K562 (cell line): ENCODE data around the gene LBP. TPM values are rescaled to one million over a fixed set of nuclear protein-coding genes. Genes with fewer than 3 reads are reported as not detected.

Experiments used
- CAMTA2 ChIP-seq: fragments of 250-450 bp; sonication (Bioruptor Pico); conservative IDR thresholded peaks from 2 replicates; pipeline ENCODE4 v1.5.1; 2022
- CC2D1A ChIP-seq: fragments of 450-650 bp; IDR thresholded peaks from 2 replicates; pipeline ENCODE4 v1.6.1; 2017; ENCODE audit warnings: mild to moderate bottlenecking
- HDAC1 ChIP-seq, 2 experiments: fragments of 450-650 bp; IDR thresholded peaks; 2 replicates each; pipeline ENCODE4 v1.6.1; 2016 to 2017; ENCODE audit warnings: inconsistent platforms in 1 of 2, mild to moderate bottlenecking in 1 of 2, moderate library complexity in 1 of 2
- HMGN3 ChIP-seq: IDR thresholded peaks from 2 replicates; pipeline ENCODE4 v1.6.1; 2011; ENCODE audit warnings: borderline replicate concordance, low read depth, mild to moderate bottlenecking, mixed read lengths, low read length; ENCODE audit not compliant: insufficient read length; ENCODE audit errors: extremely low read depth
- NR2C1 ChIP-seq, 2 experiments: fragments of 450-650 bp; IDR thresholded peaks; 2 replicates each; pipeline ENCODE4 v1.6.1; 2017; ENCODE audit warnings: mild to moderate bottlenecking in 2 of 2, antibody characterized with exemption in 1 of 2, inconsistent platforms in 1 of 2, missing compliant biosample characterization in 1 of 2, missing genetic modification characterization in 1 of 2
- NR2F6 ChIP-seq: fragments of 450-650 bp; formaldehyde crosslinking; IDR thresholded peaks from 2 replicates; pipeline ENCODE4 v1.4.0; 2020; ENCODE audit warnings: mild to moderate bottlenecking
- RBM25 ChIP-seq: fragments of 200-400 bp; formaldehyde crosslinking; IDR thresholded peaks from 2 replicates; pipeline ENCODE4 v1.6.1; 2018; ENCODE audit warnings: low read length, low read depth, moderate library complexity; ENCODE audit not compliant: severe bottlenecking
- RFX7 ChIP-seq: fragments of 250-450 bp; sonication (Bioruptor Pico); IDR thresholded peaks from 2 replicates; pipeline ENCODE4 v1.5.1; 2021; ENCODE audit warnings: mild to moderate bottlenecking
- SLC30A9 ChIP-seq: fragments of 250-450 bp; sonication (Bioruptor Pico); IDR thresholded peaks from 2 replicates; pipeline ENCODE4 v1.8.0; 2022; ENCODE audit warnings: mild to moderate bottlenecking, moderate library complexity
- TAF1 ChIP-seq: IDR thresholded peaks from 2 replicates; pipeline ENCODE4 v1.6.1; 2011; ENCODE audit warnings: mild to moderate bottlenecking, low read length, moderate library complexity; ENCODE audit not compliant: insufficient read depth, control insufficient read depth, severe bottlenecking; ENCODE audit errors: extremely low read depth
- TRIM24 ChIP-seq, 2 experiments: fragments of 450-650 bp; IDR thresholded peaks; 2 replicates each; pipeline ENCODE4 v1.6.1; 2016
- polyA plus RNA-seq, 8 experiments: library from polyadenylated mRNA; depleted of rRNA in 4 of 8; stranded (reverse) in 5 of 8; unstranded in 3 of 8; fragments of >200 nt; fragmentation: Nextera tagmentation in 2 of 8; fragmentation: Illumina TruSeq in 1 of 8; extraction: Ambion mirVana in 2 of 8; extraction: Trizol in 1 of 8; gene quantifications; 2 replicates each; pipeline versions ENCODE4 v1.2.1 to v1.2.3, GENCODE V29; 2011 to 2014; ENCODE audit warnings: inconsistent platforms in 1 of 8, missing spikeins in 1 of 8
- total RNA-seq, 7 experiments: library from RNA; depleted of rRNA in 6 of 7; stranded (reverse); fragments of >200 nt in 6 of 7; fragmentation: Illumina TruSeq in 2 of 7; extraction: Trizol in 2 of 7; gene quantifications; 2 replicates each; pipeline versions ENCODE4 v1.2.1 to v1.2.3, GENCODE V29; 2011 to 2021; ENCODE audit warnings: low replicate concordance in 1 of 7
- TF ChIP-seq, protein P1 (sequence below): fragments of 200-400 bp; formaldehyde crosslinking; IDR thresholded peaks from 2 replicates; pipeline ENCODE4 v1.6.1; 2017; ENCODE audit warnings: mild to moderate bottlenecking, low read depth, low read length, moderate library complexity
- TF ChIP-seq, protein P2 (sequence below): IDR thresholded peaks from 3 replicates; pipeline ENCODE4 v1.6.1; 2011; ENCODE audit warnings: borderline replicate concordance, mild to moderate bottlenecking; ENCODE audit not compliant: insufficient read length, insufficient read depth
- TF ChIP-seq, protein P3 (sequence below): fragments of 450-650 bp; IDR thresholded peaks from 2 replicates; pipeline ENCODE4 v1.6.1; 2016; ENCODE audit warnings: low read depth, mild to moderate bottlenecking, moderate library complexity
- TF ChIP-seq, protein P4 (sequence below): fragments of 450-650 bp; IDR thresholded peaks from 2 replicates; pipeline ENCODE4 v1.6.1; 2016; ENCODE audit warnings: missing biosample characterization, missing genetic modification characterization

Gene LBP
- total and polyA plus RNA-seq, 9 of the 15 experiments (the other 6 are each of a cell fraction or from before 2014, with no cell fraction given) = 0.06 to 0.31 (median 0.09) TPM; not detected in 3

DNA sequence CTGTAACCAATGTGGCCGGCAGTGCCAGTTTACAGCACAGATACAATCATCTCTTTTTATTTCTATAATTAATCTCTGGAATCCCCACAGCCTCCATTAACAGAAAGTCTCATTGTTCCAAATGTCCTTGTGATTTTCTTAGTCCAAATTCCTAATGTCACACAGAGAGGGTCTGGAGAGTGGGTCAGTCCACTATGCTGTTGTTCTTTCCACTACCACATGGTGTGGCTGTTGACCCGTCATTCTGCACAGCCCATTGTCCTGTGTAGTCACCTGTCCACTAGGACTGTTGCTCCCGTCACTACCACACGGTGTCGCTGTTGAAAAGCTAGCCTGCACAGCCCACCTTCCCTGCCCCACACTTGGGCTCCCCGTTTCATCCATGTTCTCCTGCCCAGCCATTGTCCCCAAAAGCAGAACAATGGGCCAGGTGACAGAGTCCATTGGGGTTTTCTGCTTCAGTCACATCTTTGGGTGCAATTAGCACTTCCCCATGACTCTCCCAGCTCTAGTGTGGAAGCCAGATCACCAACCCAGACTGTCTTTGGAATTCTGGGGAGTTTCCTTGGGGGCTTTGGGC, 8.6 kb upstream of the LBP start (continued):
- TF ChIP-seq, protein P1, sequence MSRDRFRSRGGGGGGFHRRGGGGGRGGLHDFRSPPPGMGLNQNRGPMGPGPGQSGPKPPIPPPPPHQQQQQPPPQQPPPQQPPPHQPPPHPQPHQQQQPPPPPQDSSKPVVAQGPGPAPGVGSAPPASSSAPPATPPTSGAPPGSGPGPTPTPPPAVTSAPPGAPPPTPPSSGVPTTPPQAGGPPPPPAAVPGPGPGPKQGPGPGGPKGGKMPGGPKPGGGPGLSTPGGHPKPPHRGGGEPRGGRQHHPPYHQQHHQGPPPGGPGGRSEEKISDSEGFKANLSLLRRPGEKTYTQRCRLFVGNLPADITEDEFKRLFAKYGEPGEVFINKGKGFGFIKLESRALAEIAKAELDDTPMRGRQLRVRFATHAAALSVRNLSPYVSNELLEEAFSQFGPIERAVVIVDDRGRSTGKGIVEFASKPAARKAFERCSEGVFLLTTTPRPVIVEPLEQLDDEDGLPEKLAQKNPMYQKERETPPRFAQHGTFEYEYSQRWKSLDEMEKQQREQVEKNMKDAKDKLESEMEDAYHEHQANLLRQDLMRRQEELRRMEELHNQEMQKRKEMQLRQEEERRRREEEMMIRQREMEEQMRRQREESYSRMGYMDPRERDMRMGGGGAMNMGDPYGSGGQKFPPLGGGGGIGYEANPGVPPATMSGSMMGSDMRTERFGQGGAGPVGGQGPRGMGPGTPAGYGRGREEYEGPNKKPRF = no peak
- no peak for TF ChIP-seq RFX7
- TF ChIP-seq CAMTA2 = no peak
- TF ChIP-seq NR2C1 (IDR thresholded peaks at IDR 0.05) = no peak
- no peak for TF ChIP-seq NR2C1 (tag; IDR thresholded peaks at IDR 0.05)
- TF ChIP-seq TAF1 = no peak
- no peak for TF ChIP-seq SLC30A9 (CRISPR knock-in tag)
- TF ChIP-seq, protein P2, sequence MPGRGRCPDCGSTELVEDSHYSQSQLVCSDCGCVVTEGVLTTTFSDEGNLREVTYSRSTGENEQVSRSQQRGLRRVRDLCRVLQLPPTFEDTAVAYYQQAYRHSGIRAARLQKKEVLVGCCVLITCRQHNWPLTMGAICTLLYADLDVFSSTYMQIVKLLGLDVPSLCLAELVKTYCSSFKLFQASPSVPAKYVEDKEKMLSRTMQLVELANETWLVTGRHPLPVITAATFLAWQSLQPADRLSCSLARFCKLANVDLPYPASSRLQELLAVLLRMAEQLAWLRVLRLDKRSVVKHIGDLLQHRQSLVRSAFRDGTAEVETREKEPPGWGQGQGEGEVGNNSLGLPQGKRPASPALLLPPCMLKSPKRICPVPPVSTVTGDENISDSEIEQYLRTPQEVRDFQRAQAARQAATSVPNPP = no peak
- TF ChIP-seq HMGN3 = no peak
- TF ChIP-seq, protein P3, sequence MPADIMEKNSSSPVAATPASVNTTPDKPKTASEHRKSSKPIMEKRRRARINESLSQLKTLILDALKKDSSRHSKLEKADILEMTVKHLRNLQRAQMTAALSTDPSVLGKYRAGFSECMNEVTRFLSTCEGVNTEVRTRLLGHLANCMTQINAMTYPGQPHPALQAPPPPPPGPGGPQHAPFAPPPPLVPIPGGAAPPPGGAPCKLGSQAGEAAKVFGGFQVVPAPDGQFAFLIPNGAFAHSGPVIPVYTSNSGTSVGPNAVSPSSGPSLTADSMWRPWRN = no peak
- TF ChIP-seq, protein P4, sequence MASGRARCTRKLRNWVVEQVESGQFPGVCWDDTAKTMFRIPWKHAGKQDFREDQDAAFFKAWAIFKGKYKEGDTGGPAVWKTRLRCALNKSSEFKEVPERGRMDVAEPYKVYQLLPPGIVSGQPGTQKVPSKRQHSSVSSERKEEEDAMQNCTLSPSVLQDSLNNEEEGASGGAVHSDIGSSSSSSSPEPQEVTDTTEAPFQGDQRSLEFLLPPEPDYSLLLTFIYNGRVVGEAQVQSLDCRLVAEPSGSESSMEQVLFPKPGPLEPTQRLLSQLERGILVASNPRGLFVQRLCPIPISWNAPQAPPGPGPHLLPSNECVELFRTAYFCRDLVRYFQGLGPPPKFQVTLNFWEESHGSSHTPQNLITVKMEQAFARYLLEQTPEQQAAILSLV (tag) = no peak
- TF ChIP-seq TRIM24 (IDR thresholded peaks at IDR 0.05) = peak in 1 of 2 experiments; percentile 68; a peak in 1 of 4 replicates
- TF ChIP-seq CC2D1A = peak; percentile 79
- TF ChIP-seq NR2F6 (CRISPR knock-in tag) = no peak
- peak; percentile 25 for TF ChIP-seq RBM25
- TF ChIP-seq HDAC1 (IDR thresholded peaks at IDR 0.05) = no peak
